GDM1 (cell line): ENCODE measurements around the gene WDFY4.

Experiments used
- DNase-seq: peaks from one replicate; lab custom pipeline; 2025; lab: John Stamatoyannopoulos, UW

WDFY4 gene

GRCh38 chr10:48983648-48984351 is 299.1 kb downstream of the WDFY4 start:
- DNase-seq: no peak

GRCh38 chr10:48985621-48986158 is 301.0 kb downstream of the WDFY4 start:
- no peak for DNase-seq

- DNase-seq: no peak
These were observed 305.6 kb downstream of the WDFY4 start for GRCh38 chr10:48990226-48990625.

GRCh38 chr10:48993627-48994026 is 309.0 kb downstream of the WDFY4 start:
- no peak for DNase-seq

- no peak for DNase-seq
These were observed 311.7 kb downstream of the WDFY4 start for GRCh38 chr10:48996329-48996728.

GRCh38 chr10:48999346-48999745 is 314.7 kb downstream of the WDFY4 start:
- DNase-seq: no peak

GRCh38 chr10:49000437-49001398 is 316.0 kb downstream of the WDFY4 start:
- no peak for DNase-seq

GRCh38 chr10:49001402-49001801 is 316.7 kb downstream of the WDFY4 start:
- no peak for DNase-seq

- DNase-seq: no peak
These were observed 317.4 kb downstream of the WDFY4 start for GRCh38 chr10:49001870-49002672.

GRCh38 chr10:49005270-49005669 is 320.6 kb downstream of the WDFY4 start:
- no peak for DNase-seq

- DNase-seq: no peak
These were observed 322.5 kb downstream of the WDFY4 start for GRCh38 chr10:49007129-49007528.

GRCh38 chr10:49008091-49008490 is 323.4 kb downstream of the WDFY4 start:
- DNase-seq: no peak

GRCh38 chr10:49008505-49009198 is 324.0 kb downstream of the WDFY4 start:
- DNase-seq: no peak

- no peak for DNase-seq
These were observed 324.7 kb downstream of the WDFY4 start for GRCh38 chr10:49009199-49009979.

GRCh38 chr10:49010295-49010694 is 325.6 kb downstream of the WDFY4 start:
- DNase-seq: no peak

GRCh38 chr10:49010865-49011264 is 326.2 kb downstream of the WDFY4 start:
- no peak for DNase-seq

GRCh38 chr10:49011756-49012155 is 327.1 kb downstream of the WDFY4 start:
- no peak for DNase-seq

GRCh38 chr10:49012603-49013002 is 327.9 kb downstream of the WDFY4 start:
- no peak for DNase-seq

- no peak for DNase-seq
These were observed 331.0 kb downstream of the WDFY4 start for GRCh38 chr10:49015700-49016099.

GRCh38 chr10:49021685-49022084 is 337.0 kb downstream of the WDFY4 start:
- no peak for DNase-seq

GRCh38 chr10:49023071-49023470 is 338.4 kb downstream of the WDFY4 start:
- no peak for DNase-seq
